GM18519 (cell line): ENCODE data around the gene COX14.
"Not testable (repeated sequence)": the region's sequence is repeated elsewhere in the genome, so short reads cannot be mapped to it uniquely, and the experiment has no call there.

Source experiments
- ATAC-seq: cut with Tn5 transposase; IDR thresholded peaks from one replicate; pipeline ENCODE4 v1.9.1; 2021; ENCODE audit warnings: mild to moderate bottlenecking, moderate library complexity; ENCODE audit not compliant: unreplicated experiment, low FRiP score

COX14 gene

DNA sequence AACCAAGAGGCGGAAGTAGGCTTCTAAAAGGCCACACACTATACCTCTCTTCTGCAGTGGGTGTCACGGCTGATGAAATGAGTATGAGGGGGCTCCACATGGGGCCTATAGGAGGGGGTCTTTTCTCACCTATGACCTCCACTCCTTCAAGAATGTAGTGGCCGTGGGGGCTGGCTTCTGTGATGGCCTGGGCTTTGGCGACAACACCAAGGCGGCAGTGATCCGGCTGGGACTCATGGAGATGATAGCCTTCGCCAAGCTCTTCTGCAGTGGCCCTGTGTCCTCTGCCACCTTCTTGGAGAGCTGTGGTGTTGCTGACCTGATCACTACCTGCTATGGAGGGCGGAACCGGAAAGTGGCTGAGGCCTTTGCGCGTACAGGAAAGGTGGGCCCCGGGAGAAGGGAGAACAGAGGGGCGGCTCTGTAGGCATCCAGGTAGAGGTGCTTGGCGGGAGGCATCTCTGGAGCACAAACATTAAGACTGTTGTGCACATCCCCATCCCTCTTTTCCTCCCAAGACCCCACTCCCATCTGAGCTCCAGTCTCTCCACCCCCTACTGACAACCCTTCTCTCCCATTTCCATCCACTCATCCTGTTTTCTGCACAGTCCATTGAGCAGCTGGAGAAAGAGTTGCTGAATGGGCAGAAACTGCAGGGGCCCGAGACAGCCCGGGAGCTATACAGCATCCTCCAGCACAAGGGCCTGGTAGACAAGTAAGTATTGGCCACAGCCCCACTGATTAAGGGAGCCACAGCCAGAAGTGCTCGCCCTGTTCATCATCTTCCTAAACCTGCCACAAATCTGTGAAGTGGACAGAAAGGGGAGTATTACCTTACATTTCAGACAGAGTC, 4.4 kb upstream of the COX14 start:
- no peak for ATAC-seq

DNA sequence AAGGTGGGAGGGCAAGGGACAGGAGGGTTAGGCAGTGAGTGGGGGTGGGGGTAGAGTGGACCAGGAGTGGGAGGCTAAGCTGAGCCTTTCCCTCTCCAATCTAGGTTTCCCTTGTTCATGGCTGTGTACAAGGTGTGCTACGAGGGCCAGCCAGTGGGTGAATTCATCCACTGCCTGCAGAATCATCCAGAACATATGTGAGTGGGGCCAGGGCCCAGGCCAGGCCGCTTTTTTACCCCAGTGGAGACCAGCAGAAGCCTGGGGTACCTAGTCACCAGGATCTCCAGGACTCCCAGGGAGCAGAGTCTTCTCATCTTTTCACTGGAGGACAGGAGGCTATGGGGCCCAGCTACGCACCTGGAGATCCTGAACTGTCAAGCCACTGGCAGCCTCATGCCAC, 2.7 kb upstream of the COX14 start:
- no peak for ATAC-seq

DNA sequence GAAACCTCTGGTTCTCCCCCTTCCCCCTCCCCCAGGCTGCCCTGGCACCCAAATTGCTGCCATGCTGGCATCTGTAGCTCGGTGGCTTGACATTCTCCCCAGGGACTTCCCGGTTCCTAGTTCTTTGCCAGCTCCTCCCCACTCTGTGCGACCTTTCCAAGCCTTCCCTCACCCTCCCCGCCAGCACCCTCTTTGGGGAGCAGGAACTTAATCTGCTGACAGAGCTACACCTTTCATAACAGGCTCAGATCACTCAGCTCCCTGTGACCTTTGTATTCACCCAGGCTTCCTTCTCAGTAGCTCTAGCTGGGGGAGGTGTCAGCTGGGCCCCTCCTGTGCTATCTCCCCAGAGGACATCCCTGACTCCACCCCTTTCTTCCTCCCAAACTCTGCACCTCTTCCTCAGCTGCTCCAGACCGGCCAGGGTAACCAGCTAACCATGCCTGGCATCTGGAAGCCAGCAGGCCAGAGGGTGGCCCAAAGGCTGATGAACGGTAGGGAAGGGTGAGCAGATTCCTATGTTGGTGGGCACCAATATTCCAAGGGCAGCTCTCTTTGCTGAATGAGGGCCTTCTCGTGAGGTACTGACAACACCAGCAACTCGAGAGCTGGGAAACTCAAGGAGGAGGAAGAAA, 1.8 kb upstream of the COX14 start:
- ATAC-seq, result no peak

DNA sequence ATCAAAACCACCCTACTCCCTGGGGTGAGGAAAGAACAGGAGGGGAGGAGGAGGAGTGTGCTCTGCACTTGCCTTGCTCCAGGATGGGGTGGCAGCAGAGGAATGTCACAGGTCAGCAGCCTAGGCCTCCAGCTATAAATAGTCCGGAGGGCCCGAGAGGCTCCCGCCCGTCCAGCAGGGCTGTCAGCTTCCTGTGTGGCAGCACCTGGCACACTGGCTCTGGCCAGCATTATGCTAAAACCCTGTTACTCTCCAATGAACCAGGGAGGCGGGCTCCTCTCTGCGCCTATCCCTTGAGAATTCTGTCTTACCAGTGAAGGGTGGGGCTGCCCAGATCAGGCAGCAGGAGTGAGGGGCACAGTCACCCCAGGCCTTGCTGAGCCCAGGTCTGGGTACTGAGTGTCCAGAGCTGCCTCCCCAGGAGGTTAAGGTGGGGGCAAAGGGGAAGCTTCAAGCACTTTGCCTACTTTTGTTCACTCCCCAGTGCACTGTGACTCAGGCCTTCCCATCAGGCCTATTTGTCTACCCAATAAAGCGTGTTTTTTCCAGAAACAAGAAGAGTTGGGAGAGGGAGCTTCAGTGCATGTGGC, 1.2 kb upstream of the COX14 start:
- no peak for ATAC-seq

DNA sequence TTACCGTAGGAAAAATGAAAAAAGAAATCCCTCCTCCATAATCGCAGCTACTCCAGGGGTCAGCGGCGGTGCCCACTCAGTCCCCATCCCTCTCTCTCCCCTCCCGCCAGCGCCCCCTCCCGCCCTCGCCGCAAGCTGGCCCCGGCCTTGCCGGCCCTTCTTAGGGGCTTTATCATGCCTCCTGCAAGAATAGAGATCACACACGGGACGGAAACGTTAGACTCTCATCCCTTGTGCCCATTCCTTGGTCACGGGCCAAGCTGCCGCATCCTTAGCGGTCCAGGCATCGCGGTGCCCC, 692 bp upstream of the COX14 start:
- no peak for ATAC-seq

DNA sequence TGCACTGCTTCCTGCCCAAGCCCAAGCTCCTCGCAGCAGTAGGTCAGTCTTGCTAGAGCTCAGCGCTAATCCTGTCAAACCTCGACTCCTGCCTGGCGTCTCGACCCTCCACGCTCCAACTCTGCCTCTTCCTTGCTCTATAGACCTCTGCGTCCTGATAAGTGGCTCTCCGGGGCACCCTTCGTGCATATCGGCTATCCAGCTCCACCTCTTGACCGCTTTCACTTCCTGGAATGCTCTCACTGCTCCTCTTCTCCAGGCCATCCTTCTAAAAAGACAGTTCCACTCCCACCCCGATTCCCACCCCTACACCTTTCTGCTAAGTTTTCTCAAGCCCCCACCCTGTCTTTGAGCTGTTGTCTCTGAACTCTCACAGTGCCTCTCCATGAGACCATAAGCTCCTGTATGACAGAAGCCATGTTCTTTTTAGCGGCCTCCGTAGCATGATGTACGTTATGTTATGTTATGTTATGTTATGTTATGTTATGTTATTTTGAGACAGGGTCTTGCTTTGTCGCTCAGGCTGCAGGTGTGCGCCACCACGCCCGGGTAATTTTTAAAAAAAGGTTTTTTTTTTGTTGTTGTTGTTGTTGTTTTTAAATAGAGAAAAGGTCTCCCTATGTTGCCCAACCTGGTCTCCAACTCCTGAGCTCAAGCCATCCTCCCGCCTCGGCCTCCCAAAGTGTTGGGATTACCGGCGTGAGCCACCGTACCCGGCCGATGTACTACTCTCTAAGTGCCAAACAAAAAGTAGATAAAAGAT, 601 bp downstream of the COX14 start:
- no peak for ATAC-seq

DNA sequence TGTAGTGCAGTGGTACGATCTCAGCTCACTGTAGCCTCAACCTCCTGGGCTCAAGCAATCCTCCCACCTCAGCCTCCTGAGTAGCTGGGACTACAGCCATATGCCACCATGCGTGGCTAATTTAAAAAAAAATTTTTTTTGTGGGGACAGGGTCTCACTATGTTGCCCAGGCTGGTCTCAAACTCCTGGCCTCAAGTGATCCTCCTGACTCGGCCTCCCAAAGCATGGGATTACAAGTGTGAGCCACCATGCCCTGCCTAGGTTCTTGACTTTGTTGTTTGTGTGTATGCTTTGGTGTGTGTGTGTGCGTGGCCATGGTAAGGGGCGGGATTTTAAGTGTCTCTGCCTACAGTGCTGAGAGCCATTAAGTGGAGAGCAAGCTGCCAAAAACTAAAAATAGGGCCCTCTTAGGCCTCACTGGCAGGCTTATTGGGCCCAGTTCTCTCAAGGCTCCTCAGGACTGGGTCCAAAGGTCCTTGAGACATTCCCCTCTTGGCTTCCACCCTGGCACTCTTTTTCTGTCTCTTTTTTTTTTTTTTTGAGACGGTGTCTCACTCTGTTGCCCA, 5.1 kb downstream of the COX14 start:
- ATAC-seq, result no peak

DNA sequence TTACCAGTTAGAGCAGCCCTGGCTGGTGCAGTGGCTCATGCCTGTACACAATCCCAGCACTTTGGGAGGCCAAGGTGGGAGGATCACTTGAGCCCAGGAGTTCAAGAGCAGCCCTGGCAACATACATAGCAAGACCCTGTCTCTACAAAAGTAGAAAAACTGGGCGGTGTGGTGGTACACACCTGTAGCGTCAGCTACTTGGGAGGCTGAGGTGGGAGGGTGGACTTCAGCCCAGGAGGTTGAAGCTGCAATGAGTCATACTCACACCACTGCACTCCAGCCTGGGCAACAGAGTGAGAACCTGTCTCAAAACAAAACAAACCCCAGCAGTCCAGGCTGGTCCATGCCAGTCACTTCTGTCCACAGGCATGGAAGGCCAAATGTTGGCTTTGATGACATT, 7.4 kb downstream of the COX14 start:
- ATAC-seq, result no peak

DNA sequence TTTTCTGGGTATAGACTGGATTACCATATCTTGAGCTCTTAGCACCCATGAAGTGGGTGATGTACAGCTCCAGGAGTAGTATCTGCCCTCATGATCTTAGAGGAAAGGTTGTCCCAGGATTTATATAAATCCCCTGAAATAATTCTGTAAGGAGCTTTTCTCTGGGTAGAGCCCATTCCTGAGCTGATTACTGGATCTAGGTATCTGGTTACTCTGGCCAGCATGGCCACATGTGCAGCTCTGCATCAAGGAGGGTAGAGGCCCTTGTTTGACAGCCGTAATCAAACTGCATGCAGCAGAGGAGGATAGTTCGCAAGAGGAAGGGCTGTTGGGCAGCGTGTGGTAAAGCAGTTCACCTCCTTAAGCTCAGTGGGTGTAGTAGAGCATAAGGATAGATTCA, 8.5 kb downstream of the COX14 start:
- ATAC-seq, result no peak

DNA sequence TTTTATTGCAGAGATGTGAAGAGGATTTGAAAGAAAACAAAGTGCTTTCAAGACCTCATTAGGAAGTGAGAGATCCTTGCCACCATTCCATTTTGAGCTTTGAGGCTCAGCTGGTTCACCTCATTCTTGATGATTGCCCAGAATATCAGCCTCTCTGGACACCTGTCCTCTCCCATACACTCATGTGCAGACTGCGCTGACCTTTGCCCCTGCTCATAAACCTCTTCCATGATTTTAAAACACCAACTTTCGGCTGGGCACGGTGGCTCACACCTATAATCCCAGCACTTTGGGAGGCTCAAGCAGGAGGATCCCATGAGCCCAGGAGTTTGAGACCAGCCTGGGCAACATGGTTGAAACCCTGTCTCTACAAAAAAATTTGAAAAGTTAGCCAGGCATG, 8.9 kb downstream of the COX14 start:
- ATAC-seq, result no peak

DNA sequence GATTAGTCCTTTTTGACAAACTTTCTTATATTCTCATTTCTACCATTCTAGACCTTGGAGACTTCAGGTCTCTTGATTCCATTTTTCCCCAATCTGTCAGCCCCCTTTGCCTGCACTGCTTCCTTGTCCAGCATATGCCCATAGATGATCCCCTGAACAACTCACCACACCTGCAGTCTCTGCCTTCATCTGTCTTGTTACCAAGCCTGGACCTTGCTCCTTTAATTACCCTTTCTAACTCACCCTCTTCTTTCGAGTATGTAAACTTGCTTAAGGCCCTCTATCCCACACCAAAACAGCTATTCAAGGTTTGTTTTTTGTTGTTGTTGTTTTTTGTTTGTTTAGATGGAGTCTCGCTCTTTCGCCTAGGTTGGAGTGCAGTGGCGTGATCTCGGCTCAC, 9.6 kb downstream of the COX14 start:
- no peak for ATAC-seq

DNA sequence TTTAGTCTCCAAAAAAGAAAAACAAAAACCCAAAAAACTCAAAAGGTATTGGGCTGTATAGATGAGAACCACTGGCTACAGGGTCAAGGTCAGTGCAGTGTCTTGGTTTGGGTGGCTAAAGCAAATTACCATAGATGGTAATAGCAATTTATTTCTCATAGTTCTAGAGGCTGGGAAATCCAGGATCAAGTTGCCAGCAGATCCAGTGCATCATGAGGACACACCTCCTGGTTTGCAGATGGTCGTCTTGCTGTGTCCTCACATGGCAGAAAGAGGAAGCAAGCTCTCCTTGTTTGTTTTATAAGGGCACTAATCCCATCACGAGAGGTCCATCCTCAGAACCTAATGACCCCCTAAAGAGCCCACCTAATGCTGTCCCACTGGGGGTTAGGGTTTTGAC, 11.2 kb downstream of the COX14 start:
- no peak for ATAC-seq

DNA sequence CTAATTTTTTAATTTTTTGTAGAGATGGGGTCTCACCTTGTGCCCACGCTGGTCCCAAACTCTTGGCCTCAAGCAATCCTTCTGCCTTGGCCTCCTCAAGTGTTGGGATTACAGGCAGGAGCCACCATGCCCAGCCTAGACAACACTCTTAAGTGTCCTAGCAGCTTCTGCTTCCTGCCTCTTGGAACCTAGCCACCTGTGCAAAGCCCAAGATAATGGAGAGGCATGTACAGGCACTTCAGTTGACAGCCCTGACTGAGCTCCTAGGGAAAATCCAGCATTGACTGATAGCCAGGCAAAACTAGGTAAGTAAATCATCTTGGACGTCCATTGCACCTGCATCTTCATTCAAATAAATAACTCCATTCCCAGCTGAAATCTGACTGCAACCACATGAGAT, 15.5 kb downstream of the COX14 start:
- ATAC-seq, result no peak

DNA sequence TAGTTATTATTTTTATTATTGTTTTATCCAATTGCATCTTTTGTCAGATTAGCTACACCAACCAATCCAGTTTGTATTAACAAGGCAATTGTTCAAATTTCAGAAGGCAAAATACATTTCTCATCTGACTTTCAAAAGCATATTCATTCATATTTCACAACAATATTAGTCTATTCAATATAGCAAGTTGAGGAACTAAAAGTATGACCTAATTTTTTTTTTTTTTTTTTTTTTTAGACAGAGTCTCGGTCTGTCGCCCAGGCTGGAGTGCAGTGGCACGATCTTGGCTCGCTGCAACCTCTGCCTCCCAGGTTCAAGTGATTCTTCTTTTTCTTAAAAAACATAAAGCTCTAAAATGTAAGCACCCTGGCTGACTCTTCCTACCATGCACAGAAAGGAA, 17.3 kb downstream of the COX14 start:
- ATAC-seq, result no peak

DNA sequence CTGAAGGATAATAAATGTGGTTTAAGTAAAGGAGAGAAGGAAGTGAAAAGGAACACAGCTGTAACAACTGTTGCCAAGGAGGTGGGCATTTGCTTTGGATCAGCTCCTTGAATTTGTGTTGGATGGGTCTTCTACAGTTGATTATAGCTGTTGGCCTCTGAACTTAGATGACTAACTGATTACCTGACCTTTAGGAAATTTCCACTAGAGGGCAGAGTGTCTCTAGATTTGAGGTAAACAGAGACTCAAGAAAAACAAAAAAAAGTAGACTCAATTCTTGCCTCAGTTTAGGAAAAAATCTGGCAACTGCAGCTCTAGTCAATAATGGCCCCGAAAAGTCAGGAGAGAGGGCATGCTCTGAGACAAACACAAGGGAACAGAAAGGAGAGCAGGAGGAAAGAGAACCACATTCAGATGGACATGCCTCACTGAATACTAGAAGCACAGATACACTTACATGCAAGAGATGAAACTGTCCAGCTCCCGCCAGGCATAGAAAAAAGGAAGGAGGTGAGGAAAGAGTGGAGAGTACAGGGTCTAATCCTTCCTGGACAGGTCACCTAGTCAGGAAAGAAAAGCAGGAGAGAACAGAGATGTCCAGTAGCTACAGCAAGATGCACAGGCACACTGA, 20.6 kb downstream of the COX14 start:
- no peak for ATAC-seq

DNA sequence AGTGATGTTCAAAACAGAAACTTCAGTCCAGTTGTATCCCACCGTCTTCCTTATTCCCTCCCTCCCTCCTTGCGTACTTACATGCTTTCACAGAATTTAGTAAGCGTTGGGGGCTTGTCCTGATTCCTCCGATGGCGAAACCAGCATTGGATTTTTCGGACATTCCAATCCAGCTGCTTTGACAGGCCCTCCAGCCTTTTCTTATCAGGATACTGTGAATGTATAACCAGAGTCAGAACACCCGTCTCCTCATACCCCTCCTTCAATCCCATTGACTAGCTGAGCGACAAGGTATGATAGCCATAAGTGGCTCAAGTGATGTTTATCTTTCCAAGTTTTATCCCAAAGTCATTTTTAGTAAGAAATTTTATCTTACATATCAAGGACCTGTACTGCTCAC, 31.0 kb downstream of the COX14 start:
- ATAC-seq, result no peak

DNA sequence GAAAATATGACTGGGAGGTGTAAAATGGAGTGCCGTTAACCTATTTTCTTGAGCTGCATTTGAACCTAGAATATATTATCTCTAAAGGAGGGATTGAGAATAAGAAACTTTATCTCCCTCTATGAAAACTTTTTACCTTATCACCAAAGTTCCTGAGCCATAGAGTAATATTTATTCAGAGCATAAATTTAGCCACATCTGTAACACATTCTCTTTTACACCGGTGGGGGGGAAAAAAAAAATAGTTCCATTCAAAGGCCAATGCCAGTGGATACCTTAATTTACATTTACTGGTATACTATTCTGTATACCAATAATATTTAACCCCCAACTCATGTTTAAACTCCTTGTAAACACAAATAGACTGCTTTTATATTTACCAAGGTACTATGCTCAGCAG, 33.4 kb downstream of the COX14 start:
- ATAC-seq, result no peak

DNA sequence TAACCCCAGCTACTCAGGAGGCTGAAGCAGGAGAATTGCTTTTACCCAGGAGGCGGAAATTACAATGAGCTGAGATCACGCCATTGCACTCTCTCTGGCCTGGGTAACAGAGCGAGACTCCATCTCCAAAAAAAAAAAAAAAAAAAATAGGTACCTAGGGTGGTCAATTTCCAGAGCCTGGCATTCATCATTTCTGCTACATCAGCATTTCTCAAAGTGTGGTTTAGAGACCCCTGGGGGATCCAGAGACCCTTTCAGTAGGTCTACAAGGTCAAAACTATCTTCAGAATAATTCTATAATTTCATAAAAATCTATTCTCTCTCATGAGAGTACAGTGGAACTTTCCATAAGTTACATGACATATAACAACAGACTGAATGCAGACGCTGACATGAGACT, 35.2 kb downstream of the COX14 start:
- ATAC-seq, result no peak

DNA sequence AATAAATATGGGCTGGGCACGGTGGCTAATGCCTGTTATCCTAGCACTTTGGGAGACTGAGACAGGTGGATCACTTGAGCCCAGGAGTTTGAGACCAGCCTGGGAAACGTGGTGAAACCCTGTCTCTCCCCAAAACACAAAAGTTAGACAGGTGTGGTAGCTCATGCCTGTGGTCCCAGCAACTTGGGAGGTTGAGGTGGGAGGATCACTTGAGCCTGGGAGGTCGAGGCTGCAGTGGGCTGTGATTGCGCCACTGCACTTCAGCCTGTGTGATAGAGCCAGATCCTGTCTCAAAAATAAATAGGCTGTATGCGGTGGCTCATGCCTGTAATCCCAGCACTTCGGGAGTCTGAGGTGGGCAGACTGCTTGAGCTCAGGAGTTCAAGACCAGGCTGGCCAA, 36.0 kb downstream of the COX14 start:
- not testable (repeated sequence) for ATAC-seq

DNA sequence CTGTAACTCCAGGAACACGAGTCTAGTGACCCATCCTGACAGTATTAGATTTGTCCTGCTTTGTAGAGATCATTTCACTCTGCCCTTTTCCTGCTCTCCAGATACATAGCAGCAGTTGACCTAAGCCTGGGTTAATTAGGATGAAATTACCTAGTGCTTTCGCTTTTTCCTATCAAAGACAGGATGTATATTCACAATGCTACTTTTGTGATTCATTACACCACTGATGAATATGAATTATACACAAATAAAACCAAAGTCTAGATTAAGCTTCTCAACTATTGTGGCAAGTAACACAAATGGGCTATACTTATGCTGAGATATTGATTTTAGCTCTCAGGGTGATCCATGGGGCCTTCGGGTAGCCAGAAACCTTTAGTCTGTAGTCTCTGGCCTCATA, 37.3 kb downstream of the COX14 start:
- no peak for ATAC-seq
